Measurements from ENCODE around the gene NUDT1. TPM values are rescaled to one million over a fixed set of nuclear protein-coding genes. Genes with fewer than 3 reads are reported as not detected.

Gene NUDT1
- total RNA-seq, 1 experiment from 2014 or later = 27.2 TPM

DNA sequence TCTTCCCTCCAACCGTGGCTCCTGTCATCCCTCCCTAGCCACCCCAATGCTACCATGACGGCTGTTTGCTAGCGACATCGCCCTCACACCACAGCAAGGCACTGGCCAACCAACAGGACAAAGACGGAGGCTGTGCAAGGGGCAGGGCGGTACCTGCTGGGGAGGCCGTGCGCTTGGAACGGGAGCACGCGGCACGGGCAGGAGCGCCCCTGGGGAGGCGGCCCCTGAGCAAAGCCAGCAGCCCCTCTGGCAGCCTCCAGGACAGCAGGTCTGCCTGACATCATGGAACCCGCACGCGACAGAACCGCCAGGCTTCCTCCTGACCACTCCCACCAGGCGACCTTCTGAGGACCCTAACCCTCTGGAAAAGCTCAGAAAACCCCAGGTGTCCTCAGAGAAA, 22.0 kb upstream of the NUDT1 start:
- no peaks in the 10 kb centered on the region for H3K9me3 Mint-ChIP-seq (ENCODE audit: unreplicated experiment)
- no peak for DNase-seq (ENCODE audit: unreplicated experiment)
- BruUV-seq (replicated peaks) = no TSS peak
- no peak for TF ChIP-seq CTCF (IDR thresholded peaks at IDR 0.05; ENCODE audit: unreplicated experiment)
- ChIA-PET CTCF (interaction anchor here (0.6 kb wide), 1 partner anchor 380 kb away, joined by 4 read pairs; no protein-coding TSS in a partner anchor), POLR2A (no interaction called here)
- peaks cover 17% of the 10 kb centered on the region for H3K4me1 Mint-ChIP-seq (ENCODE audit: insufficient read depth, unreplicated experiment)
- intact Hi-C loops (cut with micrococcal nuclease) = no loop called here
- H3K27ac Mint-ChIP-seq (ENCODE audit: low read depth, unreplicated experiment) = no peak overlapping the region
- H3K36me3 Mint-ChIP-seq (ENCODE audit: insufficient read depth, unreplicated experiment) = peaks cover 61% of the 10 kb centered on the region
- no peaks in the 10 kb centered on the region for H3K27me3 Mint-ChIP-seq (ENCODE audit: insufficient read depth, unreplicated experiment)
- H3K4me3 Mint-ChIP-seq (ENCODE audit: unreplicated experiment) = no peak overlapping the region

GRCh38 chr7:2220506-2220905, 21.5 kb upstream of the NUDT1 start:
- no peak overlapping the region for H3K27ac Mint-ChIP-seq (ENCODE audit: low read depth, unreplicated experiment)
- H3K9me3 Mint-ChIP-seq (ENCODE audit: unreplicated experiment) = no peaks in the 10 kb centered on the region
- no TSS peak for BruUV-seq (replicated peaks)
- CTCF ChIA-PET = interaction anchor here (0.6 kb wide), 1 partner anchor 379 kb away, joined by 4 read pairs; no protein-coding TSS in a partner anchor
- peaks cover 21% of the 10 kb centered on the region for H3K4me1 Mint-ChIP-seq (ENCODE audit: insufficient read depth, unreplicated experiment)
- H3K27me3 Mint-ChIP-seq (ENCODE audit: insufficient read depth, unreplicated experiment) = no peaks in the 10 kb centered on the region
- no peak for DNase-seq (ENCODE audit: unreplicated experiment)
- TF ChIP-seq CTCF (IDR thresholded peaks at IDR 0.05; ENCODE audit: unreplicated experiment) = no peak
- POLR2A ChIA-PET = no interaction called here
- intact Hi-C loops (cut with micrococcal nuclease) = no loop called here
- H3K36me3 Mint-ChIP-seq (ENCODE audit: insufficient read depth, unreplicated experiment) = peaks cover 59% of the 10 kb centered on the region
- H3K4me3 Mint-ChIP-seq (ENCODE audit: unreplicated experiment) = no peak overlapping the region

DNA sequence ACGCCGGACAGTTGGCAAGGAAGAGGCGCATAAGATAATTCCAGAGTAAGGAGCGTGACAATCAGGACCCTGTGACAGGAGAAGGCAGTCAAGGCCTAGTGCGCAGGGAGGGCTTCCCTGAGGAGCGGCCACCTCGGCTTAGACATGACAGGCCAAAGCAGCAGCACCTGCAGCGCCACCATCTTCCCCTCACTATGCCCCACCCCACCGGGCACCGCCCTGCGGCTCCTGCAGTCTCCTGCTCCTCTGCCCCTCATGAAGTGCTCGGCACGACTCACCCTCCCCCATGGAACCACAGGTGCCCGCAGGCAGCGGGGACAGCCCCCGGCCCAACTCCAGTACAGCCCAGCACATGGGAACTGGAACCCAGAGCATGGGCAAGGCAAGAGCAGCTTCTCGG, 21.1 kb upstream of the NUDT1 start:
- Mint-ChIP-seq H3K4me3 (ENCODE audit: unreplicated experiment) (no peak overlapping the region), H3K27ac (ENCODE audit: low read depth, unreplicated experiment) (no peak overlapping the region), H3K27me3 (ENCODE audit: insufficient read depth, unreplicated experiment) (no peaks in the 10 kb centered on the region), H3K9me3 (ENCODE audit: unreplicated experiment) (no peaks in the 10 kb centered on the region), H3K36me3 (ENCODE audit: insufficient read depth, unreplicated experiment) (peaks cover 58% of the 10 kb centered on the region), H3K4me1 (ENCODE audit: insufficient read depth, unreplicated experiment) (peaks cover 21% of the 10 kb centered on the region)
- ChIA-PET POLR2A (no interaction called here), CTCF (interaction anchor here (1.8 kb wide), 1 partner anchor 11 kb away, joined by 6 read pairs; no protein-coding TSS in a partner anchor)
- BruUV-seq (replicated peaks) = no TSS peak
- no peak for DNase-seq (ENCODE audit: unreplicated experiment)
- intact Hi-C loops (cut with micrococcal nuclease) = no loop called here
- no peak for TF ChIP-seq CTCF (IDR thresholded peaks at IDR 0.05; ENCODE audit: unreplicated experiment)

DNA sequence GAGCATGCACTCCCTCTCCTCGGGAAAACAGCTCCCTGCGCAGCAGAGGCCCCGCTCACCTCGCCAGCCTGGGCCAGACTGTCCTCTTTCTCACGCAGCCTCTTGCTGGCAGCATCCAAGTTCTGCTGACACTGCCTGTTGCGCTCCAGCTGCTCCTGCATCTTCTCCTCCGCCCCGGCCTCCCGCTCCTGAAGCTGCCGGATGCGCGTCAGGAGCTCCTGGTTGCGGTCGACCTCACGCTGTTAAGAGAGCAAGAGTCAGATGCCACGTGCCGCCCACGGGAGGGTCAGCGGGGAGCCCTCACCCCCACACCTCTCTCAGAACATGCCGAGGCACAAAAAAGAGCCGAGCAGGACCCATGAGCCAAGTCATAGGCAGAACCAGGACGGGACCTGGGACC, 19.5 kb upstream of the NUDT1 start:
- intact Hi-C loops (cut with micrococcal nuclease) = no loop called here
- Mint-ChIP-seq H3K27me3 (ENCODE audit: insufficient read depth, unreplicated experiment) (no peaks in the 10 kb centered on the region), H3K27ac (ENCODE audit: low read depth, unreplicated experiment) (no peak overlapping the region), H3K4me3 (ENCODE audit: unreplicated experiment) (no peak overlapping the region), H3K9me3 (ENCODE audit: unreplicated experiment) (no peaks in the 10 kb centered on the region), H3K36me3 (ENCODE audit: insufficient read depth, unreplicated experiment) (peaks cover 47% of the 10 kb centered on the region), H3K4me1 (ENCODE audit: insufficient read depth, unreplicated experiment) (peaks cover 22% of the 10 kb centered on the region)
- CTCF ChIA-PET = interaction anchor here (1.8 kb wide), 1 partner anchor 13 kb away, joined by 6 read pairs; no protein-coding TSS in a partner anchor
- no peak for DNase-seq (ENCODE audit: unreplicated experiment)
- no TSS peak for BruUV-seq (replicated peaks)
- TF ChIP-seq CTCF (IDR thresholded peaks at IDR 0.05; ENCODE audit: unreplicated experiment) = no peak
- POLR2A ChIA-PET = no interaction called here

All from MCF 10A (cell line).